ENCODE measurements around the gene APOBEC3F.
"Not testable (repeated sequence)": the region's sequence is repeated elsewhere in the genome, so short reads cannot be mapped to it uniquely, and the experiment has no call there.

The APOBEC3F gene

DNA sequence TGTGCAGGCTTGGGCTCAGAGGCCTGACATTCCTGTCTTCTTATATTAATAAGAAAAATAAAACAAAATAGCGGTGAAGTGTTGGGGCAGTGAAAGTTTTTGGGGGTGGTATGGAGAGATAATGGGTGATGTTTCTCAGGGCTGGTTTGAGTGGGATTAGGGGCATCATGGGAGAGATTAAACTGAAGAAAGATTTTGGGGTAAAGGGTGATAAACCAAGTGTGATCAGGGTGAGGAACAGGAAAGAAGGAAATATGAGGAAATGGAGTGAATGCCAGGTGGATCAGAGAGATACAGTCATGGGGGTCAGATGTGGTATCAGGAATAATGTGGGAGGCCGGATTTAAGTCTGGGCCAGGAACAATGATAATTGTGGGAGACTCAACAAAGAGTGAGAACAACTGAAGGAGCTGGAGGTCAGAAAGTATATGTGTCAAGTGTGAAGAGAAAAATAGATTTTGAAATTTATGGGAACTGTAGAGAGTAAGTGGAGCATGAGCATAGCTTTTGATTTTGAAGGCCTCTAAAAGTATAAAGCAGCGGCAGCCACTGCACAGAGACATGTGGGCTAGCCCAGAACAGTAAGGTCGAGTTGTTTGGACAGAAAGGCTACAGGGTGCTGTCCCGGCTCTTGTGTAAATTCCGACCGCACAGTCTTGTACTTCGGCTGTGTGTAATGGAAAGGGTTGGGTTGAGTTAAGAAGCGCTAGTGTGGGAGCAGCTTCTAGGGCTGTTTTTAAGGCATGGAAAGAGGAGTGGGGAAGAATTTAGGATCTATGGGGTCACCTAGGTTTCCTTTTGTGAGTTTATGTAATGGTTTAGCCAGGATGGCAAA is 26.0 kb downstream of the APOBEC3F start:
- not testable (repeated sequence) for DNase-seq (ENCODE audit: low read depth, low spot score); H3K4me3 ChIP-seq (ENCODE audit: low read length)

DNA sequence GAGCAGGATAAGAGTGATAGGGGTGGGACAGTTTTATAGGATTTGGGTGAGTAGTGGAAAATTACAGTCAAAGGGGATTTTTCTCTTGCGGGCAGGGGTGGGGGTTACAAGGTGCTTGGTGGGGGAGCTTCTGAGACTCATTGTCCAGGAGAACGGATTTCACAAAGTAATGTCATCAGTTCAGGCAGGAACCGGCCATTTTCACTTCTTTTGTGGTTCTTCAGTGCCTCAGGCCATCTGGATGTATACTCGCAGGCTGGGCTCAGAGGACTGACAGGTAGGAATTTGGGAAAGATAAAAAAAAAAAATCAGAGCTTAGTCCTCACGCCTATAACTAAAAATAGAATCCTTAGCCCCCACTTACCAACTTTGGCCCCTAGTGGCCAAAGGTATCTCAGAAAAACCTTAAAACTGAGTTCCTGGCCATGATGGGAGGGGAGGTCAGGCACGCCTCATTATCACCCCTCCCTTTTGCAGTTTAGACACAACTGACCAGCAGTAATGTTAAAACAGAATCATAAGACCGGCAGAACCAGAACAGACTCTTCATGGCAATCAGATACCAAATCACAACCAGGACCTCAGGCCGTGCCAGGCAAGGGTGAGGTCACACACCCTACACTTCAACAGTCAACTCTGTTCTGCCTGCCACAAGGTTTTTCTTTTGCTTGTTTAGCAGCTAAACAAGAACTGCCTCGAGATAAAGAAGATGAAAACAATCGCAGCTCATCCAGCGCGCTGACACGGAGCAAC is 27.5 kb downstream of the APOBEC3F start:
- H3K4me3 ChIP-seq (ENCODE audit: low read length): no peak overlapping the region
- no peak for DNase-seq (ENCODE audit: low read depth, low spot score)

DNA sequence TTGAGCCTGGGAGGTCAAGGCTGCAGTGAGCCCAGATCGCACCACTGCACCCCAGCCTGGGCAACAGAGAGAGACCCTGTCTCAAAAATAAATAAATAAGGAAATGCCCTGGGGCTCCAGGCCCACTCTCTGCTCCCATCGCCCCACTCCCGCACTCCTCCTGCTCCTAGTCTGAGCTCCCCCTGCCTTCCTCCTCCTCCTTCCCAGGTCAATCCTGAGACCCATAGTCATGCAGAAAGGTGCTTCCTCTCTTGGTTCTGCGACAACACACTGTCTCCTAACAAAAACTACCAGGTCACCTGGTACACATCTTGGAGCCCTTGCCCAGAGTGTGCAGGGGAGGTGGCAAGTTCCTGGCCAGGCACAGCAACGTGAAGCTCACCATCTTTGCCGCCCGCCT is 29.5 kb downstream of the APOBEC3F start:
- DNase-seq (ENCODE audit: low read depth, low spot score): no peak
- no peak overlapping the region for H3K4me3 ChIP-seq (ENCODE audit: low read length)

DNA sequence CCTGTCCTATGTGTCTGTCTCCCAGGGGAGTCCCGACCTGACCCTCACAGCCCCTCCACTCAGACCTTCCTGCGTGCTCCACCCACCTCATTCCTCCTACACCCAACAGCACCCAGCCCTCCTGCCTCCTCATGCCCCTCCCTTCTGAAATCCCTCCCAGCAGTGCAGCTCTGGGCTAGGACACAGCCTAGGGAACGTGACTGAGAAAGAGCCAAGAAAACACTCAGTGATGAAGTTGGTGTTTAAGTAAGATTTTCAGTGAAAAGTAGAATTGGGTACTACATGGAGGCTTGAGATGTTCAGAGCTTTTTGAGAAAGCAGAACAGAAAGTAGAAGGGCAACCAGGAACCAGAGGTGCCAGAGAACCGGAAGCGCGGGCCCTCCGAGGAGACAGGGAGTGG is 31.9 kb downstream of the APOBEC3F start:
- H3K4me3 ChIP-seq (ENCODE audit: low read length); DNase-seq (ENCODE audit: low read depth, low spot score): not testable (repeated sequence)

DNA sequence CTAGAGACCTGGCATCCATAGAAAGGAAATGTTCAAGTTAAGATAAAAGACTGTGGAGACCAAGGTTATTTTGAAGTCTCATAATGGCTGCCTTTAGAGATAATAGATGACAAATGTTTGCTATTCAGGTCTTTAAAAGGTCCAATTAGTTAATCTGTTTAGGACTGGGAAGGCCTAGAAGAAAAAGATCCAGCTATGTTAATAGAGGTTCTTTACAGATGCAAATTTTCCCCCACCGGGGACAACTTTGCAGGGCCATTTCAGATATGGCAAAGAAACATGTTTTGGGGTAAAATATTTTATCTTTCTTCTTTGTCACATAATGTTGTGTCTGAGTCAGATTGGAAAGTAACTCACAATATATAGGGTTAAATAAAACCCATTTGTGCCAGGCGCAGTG is 33.3 kb downstream of the APOBEC3F start:
- no peak for DNase-seq (ENCODE audit: low read depth, low spot score)
- H3K4me3 ChIP-seq (ENCODE audit: low read length): no peak overlapping the region

DNA sequence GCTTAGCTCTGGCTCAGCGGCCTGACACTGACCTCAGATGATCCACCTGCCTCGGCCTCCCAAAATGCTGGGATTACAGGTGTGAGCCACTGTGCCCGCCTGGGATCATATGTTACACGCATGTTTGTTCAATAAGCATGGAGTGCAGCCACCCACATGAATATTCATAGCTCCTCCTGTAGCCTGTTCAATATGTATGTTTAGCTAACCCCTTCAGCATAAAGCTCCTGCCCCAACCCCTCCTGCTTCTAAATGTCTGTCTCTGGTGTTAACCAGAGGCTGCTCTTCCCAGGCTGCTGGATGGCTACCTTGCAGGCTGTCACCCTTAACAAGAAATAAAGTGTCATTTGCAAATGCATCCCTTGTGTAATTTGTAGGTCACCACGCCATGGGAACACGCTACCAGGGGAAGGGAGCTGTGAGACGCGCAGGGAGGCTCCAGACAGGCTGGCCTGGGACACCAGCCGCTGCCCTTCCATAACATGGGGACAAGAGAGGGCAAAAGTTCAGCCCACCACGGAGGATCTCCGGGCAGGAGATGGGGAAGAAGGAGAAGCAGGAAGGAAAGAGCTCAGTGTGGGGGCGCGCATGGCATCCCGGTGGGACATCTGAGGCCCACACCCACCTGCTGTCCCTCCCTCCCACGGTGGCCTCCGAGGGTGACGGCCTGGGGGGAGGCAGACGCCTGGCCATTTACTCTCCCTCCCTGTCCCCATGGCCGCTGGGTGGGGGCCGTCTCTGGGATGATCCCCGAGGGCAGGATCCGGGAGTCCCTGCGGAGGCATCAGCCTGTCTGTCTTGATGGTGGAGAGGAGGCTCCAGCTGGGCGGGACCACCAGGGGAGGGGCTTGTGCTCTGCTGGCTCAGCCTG is 35.7 kb downstream of the APOBEC3F start:
- DNase-seq (ENCODE audit: low read depth, low spot score); H3K4me3 ChIP-seq (ENCODE audit: low read length): not testable (repeated sequence)

DNA sequence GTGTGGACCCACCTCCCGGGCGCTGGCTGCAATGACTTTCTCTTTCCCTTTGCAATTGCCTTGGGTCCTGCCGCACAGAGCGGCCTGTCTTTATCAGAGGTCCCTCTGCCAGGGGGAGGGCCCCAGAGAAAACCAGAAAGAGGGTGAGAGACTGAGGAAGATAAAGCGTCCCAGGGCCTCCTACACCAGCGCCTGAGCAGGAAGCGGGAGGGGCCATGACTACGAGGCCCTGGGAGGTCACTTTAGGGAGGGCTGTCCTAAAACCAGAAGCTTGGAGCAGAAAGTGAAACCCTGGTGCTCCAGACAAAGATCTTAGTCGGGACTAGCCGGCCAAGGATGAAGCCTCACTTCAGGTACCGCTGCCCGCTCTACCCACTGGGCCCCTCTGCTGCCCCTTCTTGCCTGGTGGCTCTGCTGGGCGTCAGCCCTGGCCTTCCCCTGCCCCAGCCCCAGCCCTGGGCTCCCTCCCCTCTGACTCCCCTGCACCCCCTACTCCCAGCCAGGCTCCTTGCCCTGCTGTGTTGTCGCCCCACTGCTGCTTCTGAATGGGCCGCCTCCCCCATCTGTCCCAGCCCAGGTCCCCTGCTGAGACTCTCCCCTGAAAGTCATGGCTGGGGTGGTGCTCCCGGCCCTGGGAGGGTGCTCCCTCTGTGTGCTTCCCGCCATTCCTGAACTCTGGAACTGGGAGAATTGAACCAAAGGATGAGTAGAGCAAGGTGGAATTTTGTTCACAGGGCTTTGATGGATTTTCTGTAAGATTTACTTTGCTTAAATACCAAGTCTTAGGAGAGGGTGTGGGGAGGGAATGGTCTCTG is 36.6 kb downstream of the APOBEC3F start, which contains the start of gene APOBEC3G:
Gene APOBEC3G (plus strand): TSS at position 250 of the 815 bp plus-strand sequence. CDS start 87 bp downstream, at position 337.
- not testable (repeated sequence) for DNase-seq (ENCODE audit: low read depth, low spot score)
- H3K4me3 ChIP-seq (ENCODE audit: low read length): peak within 1 kb of the TSS; percentile 39

DNA sequence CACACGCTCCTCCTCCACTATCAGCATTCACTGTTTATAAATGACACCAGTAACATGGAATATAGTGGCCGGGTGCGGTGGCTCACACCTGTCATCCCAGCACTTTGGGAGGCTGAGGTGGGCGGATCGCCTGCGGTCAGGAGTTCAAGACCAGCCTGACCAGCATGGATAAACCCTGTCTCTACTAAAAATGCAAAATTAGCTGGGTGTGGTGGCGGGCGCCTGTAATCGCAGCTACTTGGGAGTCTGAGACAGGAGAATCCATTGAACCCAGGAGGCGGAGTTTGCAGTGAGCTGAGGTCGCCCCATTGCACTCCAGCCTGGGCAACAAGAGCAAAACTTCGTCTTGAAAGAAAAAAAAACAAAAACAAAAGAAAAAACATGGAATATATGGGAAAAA is 37.2 kb downstream of the APOBEC3F start:
- H3K4me3 ChIP-seq (ENCODE audit: low read length); DNase-seq (ENCODE audit: low read depth, low spot score): not testable (repeated sequence)

DNA sequence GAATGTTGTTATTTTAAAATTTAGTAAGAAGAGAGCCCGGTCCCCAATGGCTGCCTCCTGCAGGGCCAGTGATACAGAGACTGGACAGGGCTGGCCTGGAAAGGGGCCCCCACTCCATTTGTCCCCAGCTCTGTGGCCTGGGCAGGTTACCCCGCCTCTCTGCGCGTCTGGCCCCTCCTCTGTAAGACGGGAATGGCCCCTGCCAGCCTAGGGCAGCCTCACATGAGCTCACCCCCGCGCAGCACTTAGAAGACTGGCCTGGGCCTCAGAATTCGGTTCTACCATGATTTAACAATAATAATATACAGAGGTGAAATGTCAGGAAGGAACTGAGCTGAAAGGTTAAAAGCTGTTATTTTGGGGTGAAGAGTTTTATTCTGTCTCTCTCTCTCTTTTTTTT is 37.7 kb downstream of the APOBEC3F start:
- H3K4me3 ChIP-seq (ENCODE audit: low read length): no peak overlapping the region
- no peak for DNase-seq (ENCODE audit: low read depth, low spot score)

DNA sequence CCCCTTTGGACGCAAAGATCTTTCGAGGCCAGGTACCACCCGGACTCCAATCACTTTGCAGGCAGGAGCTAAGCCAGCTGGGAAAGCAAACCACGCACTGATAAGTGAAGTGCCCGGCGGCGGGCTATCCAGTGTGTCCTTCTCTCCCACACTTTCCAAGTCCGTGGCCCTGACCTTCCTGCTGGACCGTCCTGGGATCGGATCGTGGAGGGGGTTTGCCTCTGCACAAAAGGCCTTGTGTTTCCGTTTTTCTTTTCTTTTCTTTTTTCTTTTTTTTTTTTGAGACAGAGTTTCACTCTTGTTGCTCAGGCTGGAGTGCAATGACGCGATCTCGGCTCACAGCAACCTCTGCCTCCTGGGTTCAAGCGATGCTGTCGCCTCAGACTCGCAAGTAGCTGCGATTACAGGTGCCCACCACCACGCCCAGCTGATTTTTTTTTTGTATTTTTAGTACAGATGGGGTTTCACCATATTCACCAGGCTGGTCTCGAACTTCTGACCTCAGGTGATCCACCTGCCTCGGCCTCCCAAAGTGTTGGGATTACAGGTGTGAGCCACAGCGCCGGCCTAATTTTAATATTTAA is 38.5 kb downstream of the APOBEC3F start:
- not testable (repeated sequence) for DNase-seq (ENCODE audit: low read depth, low spot score); H3K4me3 ChIP-seq (ENCODE audit: low read length)

DNA sequence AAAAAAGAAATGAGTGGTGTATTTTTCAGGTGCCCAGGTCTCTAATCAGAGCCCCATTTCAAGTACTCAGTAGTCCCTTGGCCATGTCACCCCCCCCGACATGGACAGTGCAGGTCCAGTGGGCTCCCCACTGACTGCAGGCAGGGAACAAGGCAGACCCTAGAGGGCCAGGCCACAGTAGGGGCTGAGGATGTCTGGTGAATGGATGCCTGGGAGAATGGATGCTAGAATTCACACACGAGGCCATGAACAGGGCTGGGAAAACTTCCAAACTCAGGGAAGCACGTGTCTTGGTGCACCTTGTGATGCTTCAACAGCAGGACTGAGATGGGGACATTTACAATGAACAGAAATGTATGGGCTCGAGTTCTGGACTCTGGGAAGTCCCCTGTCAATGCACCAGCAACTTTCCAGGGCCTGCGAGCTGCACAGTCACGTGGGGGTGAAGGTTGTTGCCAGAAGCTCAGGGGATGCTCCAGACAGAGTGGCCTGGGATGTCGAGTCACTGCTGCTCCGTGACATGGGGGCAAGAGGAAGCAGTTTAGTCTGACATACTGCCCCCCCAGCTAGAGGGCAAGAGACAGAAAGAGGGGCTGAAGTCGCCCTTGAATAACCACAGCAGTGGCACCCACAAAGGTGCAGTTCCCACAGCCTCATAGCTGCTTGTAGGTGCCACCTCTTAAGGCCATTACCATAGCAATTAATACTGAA is 39.5 kb downstream of the APOBEC3F start:
- DNase-seq (ENCODE audit: low read depth, low spot score): no peak
- H3K4me3 ChIP-seq (ENCODE audit: low read length): no peak overlapping the region

DNA sequence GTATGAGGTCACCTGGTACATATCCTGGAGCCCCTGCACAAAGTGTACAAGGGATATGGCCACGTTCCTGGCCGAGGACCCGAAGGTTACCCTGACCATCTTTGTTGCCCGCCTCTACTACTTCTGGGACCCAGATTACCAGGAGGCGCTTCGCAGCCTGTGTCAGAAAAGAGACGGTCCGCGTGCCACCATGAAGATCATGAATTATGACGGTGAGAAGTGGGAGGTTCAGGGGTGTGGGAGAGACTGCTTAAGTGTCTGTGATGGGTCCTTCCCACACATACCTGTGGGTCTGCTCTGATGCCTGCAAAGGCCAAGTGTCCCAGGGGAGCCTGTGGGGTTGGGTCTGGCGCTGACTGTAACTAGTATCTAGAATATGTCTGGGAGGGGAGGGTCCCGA is 40.4 kb downstream of the APOBEC3F start:
- H3K4me3 ChIP-seq (ENCODE audit: low read length): no peak overlapping the region

DNA sequence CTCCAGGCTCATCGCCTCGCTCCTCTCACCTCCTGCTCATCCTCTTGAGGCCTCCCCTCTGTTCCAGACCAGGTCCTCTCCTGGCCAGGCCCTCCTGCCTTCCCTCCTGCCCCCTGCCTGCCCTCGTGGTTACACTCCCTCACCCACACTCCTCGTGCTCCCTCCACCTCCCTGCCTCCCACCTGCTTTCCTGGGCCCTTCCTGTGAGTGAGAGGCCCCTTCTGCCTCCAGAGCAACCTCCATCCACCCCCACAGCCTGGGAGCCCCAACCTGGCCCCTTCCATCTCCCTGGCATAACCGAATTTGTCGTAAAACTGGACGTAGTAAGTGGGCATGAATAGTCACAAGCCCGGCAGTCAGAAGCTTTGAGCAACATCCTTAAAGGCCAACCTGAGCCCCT is 40.9 kb downstream of the APOBEC3F start:
- DNase-seq (ENCODE audit: low read depth, low spot score): no peak
- no peak overlapping the region for H3K4me3 ChIP-seq (ENCODE audit: low read length)

More for the DNA sequence above, 40.4 kb downstream of the APOBEC3F start:
- DNase-seq (ENCODE audit: low read depth, low spot score): no peak

DNA sequence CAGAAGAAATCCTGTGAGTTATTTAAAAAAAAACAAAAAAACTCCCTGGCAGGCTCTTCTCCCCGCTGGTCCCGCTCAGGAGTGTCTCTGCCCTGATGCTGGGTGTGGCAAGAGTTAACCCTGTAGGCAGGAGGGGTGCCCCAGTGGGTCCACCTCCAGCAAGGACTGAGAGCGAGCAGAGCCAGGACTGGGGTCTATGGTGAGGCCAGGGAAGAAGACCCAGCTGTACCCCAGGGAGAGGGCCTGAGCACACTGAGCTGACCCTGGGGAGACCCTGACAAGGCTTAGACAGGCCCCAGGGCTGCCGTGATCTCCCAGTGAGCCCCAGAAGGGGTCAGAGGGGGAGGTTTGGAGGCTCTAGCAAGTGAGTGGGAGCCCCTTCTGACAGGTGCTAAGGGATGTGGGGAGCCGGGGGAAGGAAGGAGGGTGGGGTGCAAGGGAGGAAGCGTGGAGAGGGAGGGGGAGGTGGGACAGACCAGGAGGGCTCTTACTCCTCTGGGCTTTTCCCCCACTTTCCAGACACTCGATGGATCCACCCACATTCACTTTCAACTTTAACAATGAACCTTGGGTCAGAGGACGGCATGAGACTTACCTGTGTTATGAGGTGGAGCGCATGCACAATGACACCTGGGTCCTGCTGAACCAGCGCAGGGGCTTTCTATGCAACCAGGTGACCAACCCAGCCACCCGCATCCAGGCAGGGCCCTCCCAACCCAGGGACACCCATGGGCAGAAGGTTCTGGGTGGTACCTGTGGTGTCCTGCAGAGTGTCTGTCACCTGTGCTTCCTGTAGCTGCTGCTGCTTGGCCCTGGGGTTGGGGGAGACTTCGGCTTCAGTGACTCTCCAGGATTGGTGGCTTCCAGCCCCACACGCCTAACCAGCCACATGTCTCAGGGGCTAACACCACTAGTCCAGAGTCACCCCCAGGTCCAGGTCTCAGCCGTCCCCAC is 42.8 kb downstream of the APOBEC3F start:
- no peak for DNase-seq (ENCODE audit: low read depth, low spot score)
- H3K4me3 ChIP-seq (ENCODE audit: low read length): no peak overlapping the region

DNA sequence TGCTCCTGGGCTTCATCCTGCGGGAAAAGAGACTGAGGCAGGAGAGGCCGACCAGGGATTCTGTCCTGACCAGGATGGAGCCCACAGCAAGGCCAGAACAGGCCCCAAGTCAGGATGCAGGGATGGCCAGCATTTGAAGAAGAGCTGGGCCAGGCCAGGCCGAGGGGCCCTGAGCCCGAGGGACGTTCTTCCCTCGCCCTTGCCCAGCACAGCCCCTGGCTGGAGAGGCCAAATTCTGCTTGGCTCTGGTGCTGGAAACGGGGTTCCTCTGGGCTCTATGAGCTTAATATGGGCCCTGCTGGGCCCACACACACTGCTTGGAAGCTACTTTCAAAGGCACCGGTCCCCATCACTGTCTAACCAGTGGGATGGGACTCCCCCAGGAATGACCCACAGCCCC is 44.0 kb downstream of the APOBEC3F start:
- H3K4me3 ChIP-seq (ENCODE audit: low read length): no peak overlapping the region
- no peak for DNase-seq (ENCODE audit: low read depth, low spot score)

DNA sequence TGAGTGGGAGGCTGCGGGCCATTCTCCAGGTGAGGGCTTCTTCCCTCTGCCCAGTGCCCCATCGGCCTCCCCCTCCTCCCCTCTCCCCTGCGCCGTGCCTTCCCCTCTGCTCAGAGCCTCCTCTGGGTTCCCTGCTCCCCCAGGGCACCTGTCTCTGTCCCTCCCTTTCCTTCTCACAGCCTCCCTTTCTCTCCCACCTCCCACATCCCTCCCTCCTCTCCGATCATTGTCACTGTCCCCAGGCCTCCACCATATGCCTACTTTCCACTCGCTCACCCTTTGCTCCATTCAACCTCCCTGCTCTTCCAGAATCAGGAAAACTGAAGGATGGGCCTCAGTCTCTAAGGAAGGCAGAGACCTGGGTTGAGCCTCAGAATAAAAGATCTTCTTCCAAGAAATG is 46.4 kb downstream of the APOBEC3F start:
- H3K4me3 ChIP-seq (ENCODE audit: low read length): no peak overlapping the region
- DNase-seq (ENCODE audit: low read depth, low spot score): no peak
